Neural cell (in vitro differentiated cells): Measurements from ENCODE around the gene TTC22.

ENCODE experiments used
- CTCF ChIP-seq: fragments of 450-650 bp; IDR thresholded peaks from 2 replicates; pipeline ENCODE4 v1.5.1; 2014; ENCODE audit warnings: antibody characterized with exemption, mild to moderate bottlenecking, moderate library complexity; ENCODE audit not compliant: poor library complexity, severe bottlenecking
- EP300 ChIP-seq: fragments of 450-650 bp; conservative IDR thresholded peaks from 2 replicates; pipeline ENCODE4 v1.6.1; 2014; ENCODE audit warnings: antibody characterized with exemption, mild to moderate bottlenecking, moderate library complexity; ENCODE audit not compliant: poor library complexity, severe bottlenecking
- POLR2AphosphoS5 ChIP-seq: IDR thresholded peaks from 2 replicates; pipeline ENCODE4 v1.6.1; 2012
- REST ChIP-seq: IDR thresholded peaks from 2 replicates; pipeline ENCODE4 v1.6.1; 2012; ENCODE audit warnings: borderline replicate concordance
- SMC3 ChIP-seq: fragments of 450-650 bp; conservative IDR thresholded peaks from 2 replicates; pipeline ENCODE4 v1.6.1; 2014; ENCODE audit warnings: antibody characterized with exemption, mild to moderate bottlenecking, moderate library complexity; ENCODE audit not compliant: poor library complexity

- no peak for TF ChIP-seq CTCF
- no peak for TF ChIP-seq SMC3
- no peak for TF ChIP-seq REST
- no peak for TF ChIP-seq EP300
- TF ChIP-seq POLR2AphosphoS5 = no peak
Observed at GRCh38 chr1:54750596-54750995, 50.5 kb downstream of the TTC22 start.
